ENCODE results near the gene GADL1.

- TF ChIP-seq CTCF (IDR thresholded peaks at IDR 0.05 in 4 of 5, conservative IDR thresholded peaks at IDR 0.05 in 1 of 5) (no peak), POLR2A (IDR thresholded peaks at IDR 0.05) (no peak)
Observed at GRCh38 chr3:30855400-30856292, 38.8 kb downstream of the GADL1 start.

Data from gastrocnemius medialis (tissue), 4 donors.